H1 (cell line): ENCODE data around the gene FBXL17. TPM values are rescaled to one million over a fixed set of nuclear protein-coding genes. Genes with fewer than 3 reads are reported as not detected.

Source experiments
- CTCF ChIA-PET: fragments of 300-600 bp; sonication (Branson Sonifier 250); formaldehyde crosslinking; loops from one replicate; lab custom pipeline; 2021; ENCODE audit not compliant: partially characterized antibody; lab: Charles Lee
- POLR2A ChIA-PET: fragments of 300-600 bp; sonication (Branson Sonifier 250); formaldehyde crosslinking; loops from one replicate; lab custom pipeline; 2021; ENCODE audit warnings: inconsistent platforms; ENCODE audit not compliant: partially characterized antibody; lab: Charles Lee
- DNase-seq, 2 experiments: peaks; one replicate each; pipeline versions ENCODE4 v3.0.0 to v3.0.0-alpha.2; 2010 to 2022; ENCODE audit warnings: low spot score in 2 of 2, low read depth in 1 of 2, mixed read lengths in 1 of 2
- FAIRE-seq: peaks from 2 replicates; lab custom pipeline; 2011; peaks lifted over from hg19 to GRCh38; lab: Jason Lieb, UNC
- H2AFZ ChIP-seq: 2 replicates; pipeline ENCODE4 v1.8.1; 2012; ENCODE audit warnings: low read length, inconsistent platforms
- H2AK5ac ChIP-seq: 2 replicates; pipeline ENCODE4 v1.6.1; 2013; ENCODE audit warnings: low read depth, low read length
- H2BK120ac ChIP-seq: replicated peaks from 2 replicates; pipeline ENCODE3; 2013; ENCODE audit warnings: low read depth, low read length, inconsistent platforms
- H2BK12ac ChIP-seq: 2 replicates; pipeline ENCODE4 v1.6.1; 2013; ENCODE audit warnings: low read depth, low read length
- H2BK15ac ChIP-seq: 2 replicates; pipeline ENCODE4 v1.6.1; 2013; ENCODE audit warnings: low read length
- H2BK20ac ChIP-seq: 2 replicates; pipeline ENCODE4 v1.6.1; 2013; ENCODE audit warnings: low read length
- H2BK5ac ChIP-seq: 2 replicates; pipeline ENCODE4 v1.6.1; 2013; ENCODE audit warnings: low read depth, low read length
- H3K14ac ChIP-seq: 2 replicates; pipeline ENCODE4 v1.6.1; 2013; ENCODE audit warnings: inconsistent platforms; ENCODE audit not compliant: insufficient read length
- H3K18ac ChIP-seq: 2 replicates; pipeline ENCODE4 v1.6.1; 2013; ENCODE audit warnings: low read length; ENCODE audit errors: extremely low read depth
- H3K23ac ChIP-seq: 2 replicates; pipeline ENCODE4 v1.6.1; 2013; ENCODE audit warnings: inconsistent platforms; ENCODE audit not compliant: insufficient read length
- H3K23me2 ChIP-seq: 2 replicates; pipeline ENCODE4 v1.6.1; 2013; ENCODE audit warnings: low read depth, low read length
- H3K27ac ChIP-seq: 2 replicates; pipeline ENCODE4 v1.6.1; 2011; ENCODE audit warnings: low read depth, low read length, inconsistent platforms
- H3K27me3 ChIP-seq, 4 experiments: replicated peaks in 1 of 4; 1 replicate in 1 of 4; 2 replicates in 3 of 4; pipeline versions ENCODE4 v1.6.1 to v1.8.1; 2011 to 2013; ENCODE audit warnings: low read length in 3 of 4, mild to moderate bottlenecking in 3 of 4, inconsistent platforms in 2 of 4, mixed read lengths in 2 of 4, moderate library complexity in 1 of 4; ENCODE audit not compliant: control insufficient read depth in 3 of 4, insufficient read depth in 3 of 4; ENCODE audit errors: extremely low read depth in 1 of 4
- H3K36me3 ChIP-seq, 4 experiments: 2 replicates each; pipeline versions ENCODE4 v1.6.1 to v1.8.1; 2011 to 2013; ENCODE audit warnings: mild to moderate bottlenecking in 4 of 4, low read length in 3 of 4, moderate library complexity in 2 of 4, control low read depth in 1 of 4, inconsistent platforms in 1 of 4; ENCODE audit not compliant: insufficient read depth in 4 of 4, control insufficient read depth in 2 of 4
- H3K4ac ChIP-seq: replicated peaks from 2 replicates; pipeline ENCODE3; 2013; ENCODE audit warnings: low read length, low read depth, mixed read lengths, inconsistent platforms; ENCODE audit not compliant: insufficient read length
- H3K4me1 ChIP-seq, 4 experiments: replicated peaks in 1 of 4; 1 replicate in 1 of 4; 2 replicates in 3 of 4; pipeline versions ENCODE4 v1.6.1 to v1.8.1; 2011 to 2013; ENCODE audit warnings: low read length in 3 of 4, inconsistent platforms in 2 of 4, mixed read lengths in 1 of 4; ENCODE audit not compliant: insufficient read depth in 4 of 4, control insufficient read depth in 3 of 4
- H3K4me2 ChIP-seq, 2 experiments: 2 replicates each; pipeline versions ENCODE4 v1.6.1 to v1.8.1; 2011 to 2013; ENCODE audit warnings: low read depth in 2 of 2, low read length in 2 of 2, control low read depth in 1 of 2, inconsistent platforms in 1 of 2, mild to moderate bottlenecking in 1 of 2; ENCODE audit not compliant: insufficient read depth in 1 of 2
- H3K4me3 ChIP-seq, 4 experiments: fragments of 200-600, 300-600 bp in 1 of 4; sonication (generic), shearing (Covaris generic), sonication (Bioruptor Twin) in 1 of 4; 2 replicates each; pipeline versions ENCODE4 v1.5.1 to v1.8.1; 2011 to 2016; ENCODE audit warnings: low read length in 4 of 4, low read depth in 3 of 4, control low read depth in 2 of 4, inconsistent platforms in 2 of 4, mild to moderate bottlenecking in 2 of 4, mixed read lengths in 1 of 4, moderate library complexity in 1 of 4; ENCODE audit not compliant: insufficient read depth in 2 of 4; ENCODE audit errors: extremely low read depth in 1 of 4
- H3K56ac ChIP-seq: replicated peaks from 2 replicates; pipeline ENCODE3; 2013; ENCODE audit warnings: low read depth, mild to moderate bottlenecking, mixed read lengths, low read length, inconsistent platforms; ENCODE audit not compliant: insufficient read length
- H3K79me1 ChIP-seq: 2 replicates; pipeline ENCODE4 v1.6.1; 2013; ENCODE audit warnings: low read depth, low read length, control low read depth
- H3K79me2 ChIP-seq, 2 experiments: 2 replicates each; pipeline versions ENCODE4 v1.6.1 to v1.8.1; 2012 to 2013; ENCODE audit warnings: low read length in 2 of 2, mild to moderate bottlenecking in 2 of 2, inconsistent platforms in 1 of 2; ENCODE audit not compliant: insufficient read depth in 2 of 2, control insufficient read depth in 1 of 2
- H3K9ac ChIP-seq, 4 experiments: replicated peaks in 1 of 4; 1 replicate in 1 of 4; 2 replicates in 3 of 4; pipeline versions ENCODE4 v1.6.1 to v1.8.1; 2011 to 2013; ENCODE audit warnings: low read depth in 3 of 4, low read length in 3 of 4, control low read depth in 2 of 4, mild to moderate bottlenecking in 2 of 4, moderate library complexity in 2 of 4, inconsistent platforms in 1 of 4; ENCODE audit errors: extremely low read depth in 1 of 4
- H3K9me3 ChIP-seq, 2 experiments: 2 replicates each; pipeline versions ENCODE4 v1.6.1 to v1.8.1; 2012 to 2013; ENCODE audit warnings: mild to moderate bottlenecking in 2 of 2, moderate library complexity in 2 of 2, control low read depth in 1 of 2, inconsistent platforms in 1 of 2, low read depth in 1 of 2, low read length in 1 of 2, mixed read lengths in 1 of 2; ENCODE audit not compliant: insufficient read depth in 2 of 2
- H4K20me1 ChIP-seq, 2 experiments: replicated peaks in 1 of 2; 2 replicates each; pipeline versions ENCODE3 to v1.8.1; 2011 to 2013; ENCODE audit warnings: inconsistent platforms in 2 of 2, low read length in 2 of 2, mild to moderate bottlenecking in 1 of 2; ENCODE audit not compliant: insufficient read depth in 2 of 2, control insufficient read depth in 1 of 2
- H4K5ac ChIP-seq: 2 replicates; pipeline ENCODE4 v1.6.1; 2013; ENCODE audit warnings: low read length, low read depth, mixed read lengths, inconsistent platforms; ENCODE audit not compliant: insufficient read length
- H4K8ac ChIP-seq: 2 replicates; pipeline ENCODE4 v1.8.0; 2013; ENCODE audit warnings: mild to moderate bottlenecking, moderate library complexity, low read length, inconsistent platforms; ENCODE audit not compliant: insufficient read depth; ENCODE audit errors: extremely low read depth
- H4K91ac ChIP-seq: replicated peaks from 2 replicates; pipeline ENCODE3; 2013; ENCODE audit warnings: low read length, mixed read lengths, inconsistent platforms; ENCODE audit not compliant: insufficient read length
- CBX5 ChIP-seq: fragments of 300-800, 300-1000 bp; sonication (generic); IDR thresholded peaks from 2 replicates; pipeline ENCODE4 v1.7.1; 2016; ENCODE audit warnings: antibody characterized with exemption, low read length, low read depth
- CHD1 ChIP-seq: IDR thresholded peaks from 2 replicates; pipeline ENCODE4 v1.6.1; 2012; ENCODE audit warnings: low read depth, low read length, improper control_type of control experiment
- EZH2 ChIP-seq: fragments of 200-600 bp; sonication (generic); IDR thresholded peaks from 2 replicates; pipeline ENCODE4 v1.7.1; 2012; ENCODE audit warnings: low read depth, mild to moderate bottlenecking, moderate library complexity, low read length, inconsistent platforms; ENCODE audit not compliant: severe bottlenecking
- HDAC2 ChIP-seq, 2 experiments: fragments of 300-600 bp in 1 of 2; sonication (generic) in 1 of 2; IDR thresholded peaks; 2 replicates each; pipeline ENCODE4 v1.6.1; 2011 to 2012; ENCODE audit warnings: low read depth in 2 of 2, low read length in 2 of 2, mild to moderate bottlenecking in 2 of 2, moderate library complexity in 2 of 2, borderline replicate concordance in 1 of 2, inconsistent platforms in 1 of 2
- KDM5A ChIP-seq: fragments of 200-600 bp; IDR thresholded peaks from 2 replicates; pipeline ENCODE4 v1.7.1; 2012; ENCODE audit warnings: mild to moderate bottlenecking, low read length, inconsistent platforms, mixed read lengths
- NANOG ChIP-seq: IDR thresholded peaks from 2 replicates; pipeline ENCODE4 v1.6.1; 2011; ENCODE audit warnings: low read length, low read depth, mild to moderate bottlenecking, inconsistent platforms; ENCODE audit not compliant: insufficient read depth, poor library complexity, severe bottlenecking
- PHF8 ChIP-seq: fragments of 200-600 bp; sonication (generic); conservative IDR thresholded peaks from 2 replicates; pipeline ENCODE4 v1.7.1; 2012; ENCODE audit warnings: low read depth, mild to moderate bottlenecking, inconsistent platforms, low read length, moderate library complexity
- RAD21 ChIP-seq, 2 experiments: IDR thresholded peaks in 1 of 2; conservative IDR thresholded peaks in 1 of 2; 2 replicates each; pipeline ENCODE4 v1.6.1; 2011; ENCODE audit warnings: low read depth in 2 of 2, low read length in 2 of 2, improper control_type of control experiment in 1 of 2, inconsistent platforms in 1 of 2, mild to moderate bottlenecking in 1 of 2, moderate library complexity in 1 of 2
- SIRT6 ChIP-seq: IDR thresholded peaks from one replicate; pipeline ENCODE4 v1.7.1; 2012; ENCODE audit warnings: low read length, inconsistent platforms
- SIX5 ChIP-seq: IDR thresholded peaks from 2 replicates; pipeline ENCODE4 v1.6.1; 2011; ENCODE audit warnings: mild to moderate bottlenecking, low read depth, low read length
- TAF1 ChIP-seq: IDR thresholded peaks from 2 replicates; pipeline ENCODE4 v1.6.1; 2011; ENCODE audit warnings: mild to moderate bottlenecking, low read depth, low read length
- TEAD4 ChIP-seq: IDR thresholded peaks from 2 replicates; pipeline ENCODE4 v1.6.1; 2012; ENCODE audit warnings: low read depth, low read length, inconsistent platforms, mixed read lengths
- WGBS, 2 experiments: shearing (Covaris generic) in 1 of 2; methylation state at CpG; one replicate each; pipeline versions ENCODE4 v1.1.6 to v1.1.7; 2013 to 2015; ENCODE audit warnings: low lambda C conversion rate in 2 of 2, mixed read lengths in 2 of 2, inconsistent platforms in 1 of 2, low coverage in 1 of 2, missing lambda C conversion rate in 1 of 2; ENCODE audit not compliant: insufficient replicate concordance in 2 of 2, insufficient coverage in 1 of 2, insufficient read length in 1 of 2; ENCODE audit errors: extremely low coverage in 1 of 2, missing lambda C conversion rate in 1 of 2; 5-methylcytosine and 5-hydroxymethylcytosine counted together
- polyA plus RNA-seq, 7 experiments: library from polyadenylated mRNA; depleted of rRNA in 3 of 7; stranded (reverse) in 5 of 7; unstranded in 2 of 7; fragments of >200 nt in 5 of 7; fragments of 200-250 nt in 2 of 7; gene quantifications; 1 replicate in 5 of 7; 2 replicates in 1 of 7; 4 replicates in 1 of 7; pipeline versions ENCODE4 v1.2.1 to v1.2.3, GENCODE V29; 2011 to 2013; ENCODE audit warnings: missing spikeins in 2 of 7, mixed read lengths in 2 of 7
- total RNA-seq: library from RNA; stranded (reverse); fragmentation: NEBNext Ultra II Directional; extraction: Animal tissue kit (Norgen Biotek cat#: 25700); gene quantifications from 2 replicates; pipeline ENCODE4 v1.2.1, GENCODE V29; 2021

FBXL17 gene
- total and polyA plus RNA-seq, 2 of the 8 experiments (the other 6 are each of a cell fraction or from before 2014, with no cell fraction given): 0.35 to 4.3 TPM

GRCh38 chr5:108216890-108217289 lies 165.0 kb downstream of the FBXL17 start:
- H3K14ac ChIP-seq: no peak overlapping the region
- FAIRE-seq: no peak
- H2BK20ac ChIP-seq: no peak overlapping the region
- H2BK15ac ChIP-seq: no peak overlapping the region
- TF ChIP-seq EZH2: no peak
- no peak for TF ChIP-seq SIX5
- no peak for TF ChIP-seq TAF1
- TF ChIP-seq CBX5: no peak
- no peak for TF ChIP-seq HDAC2 (IDR thresholded peaks at IDR 0.05; ENCODE audit: borderline replicate concordance in 1 of 2, low read depth in 2 of 2, low read length in 2 of 2)
- no peak for TF ChIP-seq CHD1
- no peak for TF ChIP-seq KDM5A
- no peak for TF ChIP-seq PHF8
- no peak for TF ChIP-seq TEAD4
- no peak for TF ChIP-seq NANOG
- no peak for TF ChIP-seq SIRT6
- no peak for TF ChIP-seq RAD21 (IDR thresholded peaks at IDR 0.05 in 1 of 2, conservative IDR thresholded peaks at IDR 0.05 in 1 of 2; ENCODE audit: low read depth in 2 of 2, low read length in 2 of 2)
- H3K79me2 ChIP-seq: no peaks in the 10 kb centered on the region
- ChIA-PET CTCF (interaction anchor here (1.0 to 1.9 kb wide), 2 partner anchors 14 to 16 kb away, joined by 3 to 10 read pairs; no protein-coding TSS in a partner anchor), POLR2A (no interaction called here)
- H4K20me1 ChIP-seq: no peaks in the 10 kb centered on the region
- H3K79me1 ChIP-seq: no peaks in the 10 kb centered on the region
- no peaks in the 10 kb centered on the region for H3K27me3 ChIP-seq
- no peak overlapping the region for H3K18ac ChIP-seq
- no peak overlapping the region for H3K9ac ChIP-seq
- H4K8ac ChIP-seq: no peak overlapping the region
- H3K27ac ChIP-seq: no peak overlapping the region
- no peak overlapping the region for H2AFZ ChIP-seq
- H3K9me3 ChIP-seq: 0 out of 4 replicates have a peak, but pooled peaks cover 0 to 3% of the 10 kb centered on the region in 2 experiments
- no peak overlapping the region for H2BK120ac ChIP-seq
- H2BK12ac ChIP-seq: no peak overlapping the region
- peaks cover 0 to 6% (median 2%) of the 10 kb centered on the region in 4 experiments; a peak in 3 of 7 replicates for H3K4me1 ChIP-seq
- no peak overlapping the region for H2AK5ac ChIP-seq
- H3K4me3 ChIP-seq: no peak overlapping the region
- no peak overlapping the region for H3K4me2 ChIP-seq
- H4K91ac ChIP-seq: no peak overlapping the region
- H3K36me3 ChIP-seq: no peaks in the 10 kb centered on the region
- H2BK5ac ChIP-seq: no peak overlapping the region
- no peak overlapping the region for H3K4ac ChIP-seq
- H4K5ac ChIP-seq: no peak overlapping the region
- 88% methylated on average over 4 of the region's 4 CpGs; no CpG with 5 or more reads in 1 of the 2 experiments for WGBS, 2 experiments
- H3K56ac ChIP-seq: no peak overlapping the region
- no peak for DNase-seq
- H3K23me2 ChIP-seq: no peaks in the 10 kb centered on the region
- no peak overlapping the region for H3K23ac ChIP-seq
